ENCODE results near the gene ARHGEF25.
"Not testable (repeated sequence)": the region's sequence is repeated elsewhere in the genome, so short reads cannot be mapped to it uniquely, and the experiment has no call there.

Gene ARHGEF25

DNA sequence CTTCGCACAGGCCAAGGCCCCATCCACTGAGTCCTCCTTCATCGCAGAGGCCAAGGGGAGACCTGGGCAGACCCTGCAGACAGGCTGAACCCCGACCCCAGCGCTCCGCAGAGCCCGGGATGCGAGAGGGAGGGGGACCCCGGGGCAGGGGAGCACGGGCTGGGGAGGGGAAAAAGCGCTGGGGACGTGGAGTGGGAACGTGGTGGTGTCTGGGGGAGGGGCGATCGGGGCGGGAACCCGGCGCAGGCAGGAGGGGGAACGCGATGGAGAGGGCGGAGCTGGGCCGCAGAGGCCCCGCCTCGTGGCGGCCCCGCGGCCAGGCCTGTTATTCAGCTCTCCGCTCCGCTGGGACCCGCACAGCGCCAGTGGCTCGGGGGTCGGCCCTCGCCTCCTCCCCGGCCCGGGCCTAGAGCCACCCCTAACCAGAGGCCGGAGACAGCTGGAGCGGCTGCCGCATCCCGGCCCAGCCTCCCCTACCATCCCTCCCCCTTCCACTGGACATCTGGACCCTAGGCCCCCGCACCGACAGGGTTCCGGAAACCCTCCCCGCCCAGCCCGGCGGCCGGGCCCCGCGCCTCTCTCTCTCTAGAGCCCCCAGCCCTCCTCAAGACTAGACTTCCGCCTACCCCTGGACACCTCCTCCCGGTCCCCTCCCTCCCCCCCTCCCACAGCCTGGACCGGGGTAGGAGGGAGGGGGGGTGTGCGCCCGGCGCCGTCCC lies at the start of gene ARHGEF25:
ARHGEF25 (plus strand) TSS at position 328 of the 719 bp plus-strand sequence. CDS start 460 bp downstream, outside the sequence.
- DNase-seq (ENCODE audit: low spot score), result peak; percentile 97

DNA sequence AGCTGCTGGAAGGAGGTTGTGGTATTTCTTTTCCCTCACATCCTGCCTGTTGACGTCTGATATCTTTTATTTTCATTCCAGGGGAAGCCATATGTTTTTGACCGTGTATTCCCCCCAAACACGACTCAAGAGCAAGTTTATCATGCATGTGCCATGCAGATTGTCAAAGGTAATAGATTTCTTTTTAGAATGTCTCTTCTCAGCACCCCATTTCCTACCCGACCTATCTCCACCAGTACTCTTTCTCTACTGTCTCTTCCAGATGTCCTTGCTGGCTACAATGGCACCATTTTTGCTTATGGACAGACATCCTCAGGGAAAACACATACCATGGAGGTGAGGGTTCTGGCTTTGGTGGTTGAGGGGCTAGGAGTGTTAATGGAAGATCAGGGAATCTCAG lies 47.9 kb upstream of the ARHGEF25 start:
- DNase-seq (ENCODE audit: low spot score), result no peak

DNA sequence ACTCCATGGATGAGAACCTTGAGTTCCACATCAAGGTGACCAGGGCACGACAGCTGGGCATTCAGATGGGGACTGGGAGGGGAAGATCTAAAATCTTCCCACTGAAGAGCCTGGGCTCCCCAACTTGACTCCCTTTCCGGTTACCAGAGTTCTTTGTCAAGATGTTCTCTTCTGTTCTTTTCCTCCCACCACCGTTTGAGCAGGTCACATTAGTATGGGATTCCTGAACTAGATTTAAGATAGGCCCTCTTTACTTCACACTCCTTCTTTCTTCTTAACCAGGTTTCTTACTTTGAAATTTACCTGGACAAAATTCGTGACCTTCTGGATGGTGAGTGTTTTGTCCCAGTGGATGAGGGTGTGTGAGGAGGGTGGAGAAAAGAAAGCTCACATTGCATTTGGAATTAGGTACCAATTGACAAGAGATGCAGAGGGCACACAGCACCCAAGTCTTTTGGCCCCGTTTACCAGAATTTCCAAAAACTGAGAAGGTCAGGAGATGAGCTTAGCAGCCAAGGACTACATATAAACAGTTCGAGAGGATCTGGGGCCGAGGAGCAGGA lies 47.0 kb upstream of the ARHGEF25 start:
- no peak for DNase-seq (ENCODE audit: low spot score)

DNA sequence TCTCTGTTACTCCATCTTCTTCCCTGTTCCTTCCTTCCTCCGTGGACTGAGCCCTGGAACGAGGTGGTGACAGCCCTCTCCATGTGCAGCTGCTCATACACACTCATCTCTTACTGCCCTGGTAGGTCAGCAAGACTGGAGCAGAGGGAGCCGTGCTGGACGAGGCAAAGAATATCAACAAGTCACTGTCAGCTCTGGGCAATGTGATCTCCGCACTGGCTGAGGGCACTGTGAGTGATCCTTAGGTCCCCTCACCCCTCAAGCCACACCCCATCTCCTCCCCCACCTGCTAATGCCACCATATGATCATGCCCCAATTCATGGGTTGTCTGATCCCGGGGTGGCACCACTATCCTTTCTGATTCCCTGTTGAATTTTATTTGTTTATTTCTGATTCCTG lies 42.4 kb upstream of the ARHGEF25 start:
- DNase-seq (ENCODE audit: low spot score), result no peak

DNA sequence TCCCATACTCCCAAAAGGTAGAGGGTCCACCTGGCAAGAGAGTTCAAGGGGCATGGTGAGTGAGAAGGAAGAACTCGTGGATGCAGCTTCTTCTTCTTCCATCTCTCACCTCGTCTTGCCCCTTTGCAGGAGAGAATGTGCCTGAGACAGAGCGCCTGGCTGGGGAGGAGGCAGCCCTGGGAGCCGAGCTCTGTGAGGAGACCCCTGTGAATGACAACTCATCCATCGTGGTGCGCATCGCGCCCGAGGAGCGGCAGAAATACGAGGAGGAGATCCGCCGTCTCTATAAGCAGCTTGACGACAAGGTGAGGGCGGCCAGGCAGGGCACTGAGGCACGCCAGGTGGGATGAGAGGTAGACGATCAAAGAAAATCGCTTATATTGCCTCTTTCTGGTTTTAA lies 41.4 kb upstream of the ARHGEF25 start:
- DNase-seq (ENCODE audit: low spot score), result no peak

DNA sequence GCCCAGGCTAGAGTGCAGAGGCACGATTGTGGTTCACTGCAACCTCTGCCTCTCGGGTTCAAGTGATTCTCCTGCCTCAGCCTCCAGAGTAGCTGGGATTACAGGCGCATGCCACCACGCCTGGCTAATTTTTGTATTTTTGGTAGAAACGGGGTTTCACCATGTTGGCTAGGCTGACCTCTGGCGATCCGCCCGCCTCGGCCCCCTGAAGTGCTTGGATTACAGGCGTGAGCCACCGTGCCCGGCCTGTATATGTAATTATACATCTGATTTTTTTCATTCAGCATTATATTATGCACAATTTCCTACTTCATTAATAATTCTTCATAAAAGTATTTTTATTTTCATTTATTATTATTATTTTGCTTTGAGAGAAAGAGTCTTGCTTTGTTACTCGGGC lies 40.8 kb upstream of the ARHGEF25 start:
- DNase-seq (ENCODE audit: low spot score), result not testable (repeated sequence)

DNA sequence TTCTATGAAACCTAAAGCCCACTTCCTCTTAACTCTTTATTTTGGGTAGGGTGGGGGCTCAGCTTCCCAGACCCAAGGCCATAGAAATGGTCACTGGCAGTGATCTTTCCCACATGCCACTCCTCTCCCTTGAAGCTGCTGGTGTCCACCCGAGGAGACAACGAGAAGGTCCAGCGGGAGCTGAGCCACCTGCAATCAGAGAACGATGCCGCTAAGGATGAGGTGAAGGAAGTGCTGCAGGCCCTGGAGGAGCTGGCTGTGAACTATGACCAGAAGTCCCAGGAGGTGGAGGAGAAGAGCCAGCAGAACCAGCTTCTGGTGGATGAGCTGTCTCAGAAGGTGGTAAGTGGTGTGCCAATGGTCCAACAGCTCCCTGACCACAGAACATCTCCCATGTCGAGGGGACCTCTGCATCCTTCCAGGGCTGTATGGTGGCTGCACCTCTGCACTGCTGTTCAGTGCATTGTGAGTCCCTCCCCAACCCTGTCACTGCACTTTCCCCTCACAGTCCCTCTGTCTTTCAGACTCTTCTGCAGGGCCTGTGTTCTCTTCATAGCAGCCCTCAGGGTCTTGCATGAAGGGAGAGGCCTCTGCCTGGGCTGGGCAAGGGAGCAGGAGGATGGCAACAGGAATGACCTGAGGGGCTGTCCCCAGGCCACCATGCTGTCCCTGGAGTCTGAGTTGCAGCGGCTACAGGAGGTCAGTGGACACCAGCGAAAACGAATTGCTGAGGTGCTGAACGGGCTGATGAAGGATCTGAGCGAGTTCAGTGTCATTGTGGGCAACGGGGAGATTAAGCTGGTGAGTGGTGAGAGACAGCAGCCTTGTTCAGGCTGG lies 39.1 kb upstream of the ARHGEF25 start:
- no peak for DNase-seq (ENCODE audit: low spot score)

DNA sequence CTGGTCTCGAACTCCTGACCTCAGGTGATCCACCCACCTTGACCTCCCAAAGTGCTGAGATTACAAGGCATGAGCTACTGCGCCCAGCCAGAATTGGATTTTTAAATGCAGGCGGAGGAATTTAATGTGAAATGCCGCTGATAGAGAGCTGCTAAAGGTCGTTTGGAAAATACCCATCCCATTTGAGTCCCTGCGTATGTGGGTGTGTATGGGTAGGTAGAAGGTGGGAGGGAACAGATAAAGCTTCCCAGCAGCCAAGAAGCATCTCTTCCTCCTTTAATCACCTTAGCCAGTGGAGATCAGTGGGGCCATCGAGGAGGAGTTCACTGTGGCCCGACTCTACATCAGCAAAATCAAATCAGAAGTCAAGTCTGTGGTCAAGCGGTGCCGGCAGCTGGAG lies 36.4 kb upstream of the ARHGEF25 start:
- no peak for DNase-seq (ENCODE audit: low spot score)

DNA sequence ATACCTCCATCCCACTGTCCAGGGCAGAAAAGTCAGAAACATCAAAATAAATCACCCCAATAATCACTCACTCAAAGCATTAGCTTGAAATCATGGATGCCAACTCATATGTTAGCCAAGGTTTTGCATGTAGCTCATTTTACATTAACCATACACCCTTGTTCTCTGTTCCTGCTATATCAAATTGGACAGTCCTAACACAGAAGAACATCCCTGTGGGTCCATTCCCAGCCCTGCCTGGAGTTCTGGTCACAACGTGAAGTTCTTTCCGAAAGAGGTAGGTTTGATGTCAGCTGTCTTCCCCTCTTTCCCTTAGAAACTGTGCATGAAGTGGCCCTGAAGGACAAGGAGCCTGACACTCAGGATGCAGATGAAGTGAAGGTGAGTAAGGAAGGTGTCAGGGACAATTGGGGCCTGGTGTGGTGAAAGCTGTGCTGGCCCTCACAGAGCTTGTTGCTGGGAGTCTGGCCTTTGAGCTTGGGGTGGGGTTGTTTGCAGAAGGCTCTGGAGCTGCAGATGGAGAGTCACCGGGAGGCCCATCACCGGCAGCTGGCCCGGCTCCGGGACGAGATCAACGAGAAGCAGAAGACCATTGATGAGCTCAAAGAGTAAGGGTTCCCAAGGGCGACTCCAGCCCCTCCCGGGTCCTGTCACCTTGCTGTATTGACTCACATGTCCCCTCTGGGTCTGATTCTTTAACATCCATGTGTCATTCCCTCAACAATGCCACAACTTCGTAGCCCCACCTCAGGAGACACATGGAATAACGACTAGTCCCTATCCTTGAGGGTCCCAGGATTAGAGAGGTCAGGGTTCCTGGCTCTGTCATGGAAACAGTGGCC lies 35.2 kb upstream of the ARHGEF25 start:
- DNase-seq (ENCODE audit: low spot score), result peak; percentile 40

DNA sequence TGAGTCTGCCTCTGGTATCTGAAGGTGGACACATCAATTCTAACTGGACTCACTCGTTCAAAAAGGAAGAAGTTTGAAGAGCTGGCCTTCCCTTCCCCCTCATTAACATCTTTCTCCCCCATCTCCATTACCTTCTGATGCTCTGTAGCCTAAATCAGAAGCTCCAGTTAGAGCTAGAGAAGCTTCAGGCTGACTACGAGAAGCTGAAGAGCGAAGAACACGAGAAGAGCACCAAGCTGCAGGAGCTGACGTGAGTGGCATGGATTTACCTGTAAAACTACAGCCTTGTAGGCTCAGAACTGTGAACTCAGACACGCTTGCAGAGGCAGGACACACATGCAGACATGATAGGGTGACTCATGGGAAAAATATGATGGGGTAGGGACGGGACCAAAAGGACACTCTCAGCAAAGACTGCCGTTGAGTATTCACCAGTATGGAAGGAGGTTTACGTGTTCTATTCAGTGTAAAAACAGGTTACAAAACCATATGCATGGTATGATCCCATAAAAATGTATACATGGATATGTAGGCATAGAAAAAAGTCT lies 34.5 kb upstream of the ARHGEF25 start:
- DNase-seq (ENCODE audit: low spot score), result no peak

DNA sequence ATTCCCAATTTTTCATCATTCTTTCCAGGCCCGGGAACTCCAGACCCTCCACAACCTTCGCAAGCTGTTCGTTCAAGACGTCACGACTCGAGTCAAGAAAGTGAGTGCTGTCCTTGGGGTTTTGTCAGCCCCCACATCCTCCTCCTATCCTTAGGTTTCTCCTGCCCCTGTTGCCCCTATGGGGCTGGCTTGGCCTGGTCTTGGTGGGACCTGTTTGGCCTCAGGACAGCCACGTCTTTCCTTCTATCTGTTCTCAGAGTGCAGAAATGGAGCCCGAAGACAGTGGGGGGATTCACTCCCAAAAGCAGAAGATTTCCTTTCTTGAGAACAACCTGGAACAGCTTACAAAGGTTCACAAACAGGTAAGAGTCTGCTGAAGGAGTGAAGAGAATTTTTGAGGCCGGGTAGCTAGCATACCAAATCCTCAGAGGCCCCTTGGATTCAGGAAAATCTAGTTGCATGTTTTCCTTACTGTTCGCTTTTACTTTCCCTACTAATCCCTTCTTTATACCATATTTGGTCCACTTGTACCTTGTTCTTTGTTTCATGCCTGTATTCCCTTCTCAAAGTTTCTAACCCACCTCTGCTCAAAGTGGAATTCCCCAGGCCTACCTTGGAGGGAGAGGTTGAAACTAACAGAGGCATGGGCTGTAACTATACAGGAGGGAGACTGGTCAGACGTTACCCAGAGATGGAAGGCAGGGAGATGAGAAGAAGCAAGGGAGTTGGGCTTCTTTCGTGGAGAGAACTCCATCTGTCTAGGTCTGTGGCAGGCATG lies 33.1 kb upstream of the ARHGEF25 start:
- DNase-seq (ENCODE audit: low spot score), result no peak

DNA sequence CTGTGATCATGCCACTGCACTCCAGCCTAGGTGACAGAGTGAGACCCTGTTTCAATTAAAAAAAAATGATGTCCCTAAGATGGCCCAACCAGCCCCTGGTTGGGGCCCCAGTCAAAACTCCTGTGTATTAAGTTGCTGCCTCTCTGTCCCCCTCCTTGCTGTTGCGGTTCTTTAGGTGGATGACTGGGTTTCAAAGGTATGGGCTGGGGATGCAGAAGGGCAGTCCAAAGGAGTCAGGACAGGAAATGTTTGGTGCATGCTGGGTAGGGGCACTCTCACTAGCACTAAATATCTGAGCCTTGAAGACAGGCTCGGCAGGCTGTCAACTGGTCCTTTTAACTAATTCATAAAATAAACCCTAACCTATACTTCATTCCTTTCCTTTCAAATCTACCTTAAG lies 32.2 kb upstream of the ARHGEF25 start:
- no peak for DNase-seq (ENCODE audit: low spot score)

DNA sequence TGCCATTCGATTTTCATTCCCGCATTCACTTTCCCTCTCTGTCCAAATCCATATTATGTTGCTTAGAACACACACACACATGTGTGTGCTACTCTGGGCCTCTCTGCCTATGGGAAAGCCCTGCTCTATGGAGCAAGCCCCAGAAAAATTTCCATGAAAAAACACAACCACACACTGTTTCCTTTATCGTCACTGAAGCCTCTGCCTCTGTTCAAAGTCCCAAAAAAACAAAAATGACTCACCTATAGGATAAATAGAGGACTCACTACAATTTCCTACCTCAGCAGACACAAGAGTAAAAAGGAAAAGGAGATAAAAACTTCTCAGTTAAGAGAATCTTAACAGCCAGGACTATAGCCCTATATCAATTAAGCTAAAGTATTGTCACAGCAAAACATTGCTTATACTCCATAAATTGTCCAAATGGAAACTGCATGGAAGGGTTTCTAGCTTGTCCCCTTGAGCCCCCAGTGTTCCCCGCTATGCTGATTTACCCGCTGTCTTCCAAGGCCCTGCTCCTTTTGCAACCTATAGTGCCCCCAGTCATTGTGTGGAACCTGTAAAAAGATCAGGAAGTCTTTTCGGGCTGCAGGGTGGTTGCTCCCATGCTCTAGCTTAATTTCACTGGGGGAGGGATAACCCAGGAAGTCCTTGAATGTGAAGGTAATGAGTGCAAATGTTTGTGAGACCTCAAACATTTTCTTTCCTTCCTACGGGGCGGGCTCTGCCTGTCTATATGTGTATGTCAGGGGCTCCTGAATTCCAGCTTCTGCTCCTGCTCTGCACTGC lies 31.4 kb upstream of the ARHGEF25 start:
- peak; percentile 30 for DNase-seq (ENCODE audit: low spot score)

DNA sequence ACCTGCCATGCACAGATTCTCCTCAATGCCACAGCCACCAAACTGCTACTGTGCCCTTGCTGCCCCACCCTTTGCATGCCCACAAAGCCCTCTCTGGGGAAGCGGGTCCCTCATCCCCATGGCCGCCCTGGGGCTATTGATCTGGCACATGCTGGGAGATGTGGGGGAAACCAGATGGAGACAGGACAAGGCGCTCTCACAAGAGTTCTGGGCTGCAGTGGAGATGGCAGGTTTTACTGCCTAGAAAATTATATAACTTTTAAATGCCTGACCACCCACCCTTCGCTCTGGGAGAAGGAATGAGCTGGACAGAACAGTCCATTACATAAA lies 30.8 kb upstream of the ARHGEF25 start:
- DNase-seq (ENCODE audit: low spot score), result no peak

DNA sequence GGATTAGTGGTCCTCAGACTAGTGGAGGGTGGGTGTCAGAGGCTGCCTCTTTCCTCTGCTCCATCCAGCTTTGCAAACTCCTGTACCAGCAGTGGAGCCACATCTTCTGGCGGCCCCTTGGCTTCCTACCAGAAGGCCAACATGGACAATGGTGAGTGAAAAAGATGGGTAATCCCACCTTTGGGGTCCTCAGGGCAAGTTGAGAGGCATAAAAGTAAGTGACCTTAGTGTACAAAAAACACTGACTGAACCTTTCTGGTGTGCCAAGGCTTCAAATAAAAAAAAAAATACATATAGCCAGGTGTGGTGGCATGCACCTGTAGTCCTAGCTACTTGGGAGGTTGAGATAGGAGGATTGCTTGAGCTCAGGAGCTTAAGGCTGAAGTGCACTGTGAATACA lies 29.4 kb upstream of the ARHGEF25 start:
- DNase-seq (ENCODE audit: low spot score), result no peak

DNA sequence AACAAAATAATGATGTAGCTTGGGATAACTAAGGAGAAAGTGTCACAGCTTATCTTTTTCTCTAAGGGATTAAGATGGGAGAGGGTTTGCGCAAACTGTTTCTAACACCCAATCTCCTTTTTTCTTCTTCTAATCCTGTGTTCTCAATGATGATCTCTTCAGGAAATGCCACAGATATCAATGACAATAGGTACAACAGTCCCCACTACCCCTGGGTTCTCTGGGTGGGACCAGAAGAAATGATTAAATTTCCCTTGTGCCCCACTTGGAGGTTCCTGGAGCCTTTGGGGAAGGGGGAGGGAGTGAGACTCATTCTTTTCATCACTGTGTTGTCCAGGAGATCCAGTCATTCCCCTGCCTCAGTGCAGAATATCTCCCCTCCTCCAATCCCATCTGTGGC lies 28.8 kb upstream of the ARHGEF25 start:
- no peak for DNase-seq (ENCODE audit: low spot score)

DNA sequence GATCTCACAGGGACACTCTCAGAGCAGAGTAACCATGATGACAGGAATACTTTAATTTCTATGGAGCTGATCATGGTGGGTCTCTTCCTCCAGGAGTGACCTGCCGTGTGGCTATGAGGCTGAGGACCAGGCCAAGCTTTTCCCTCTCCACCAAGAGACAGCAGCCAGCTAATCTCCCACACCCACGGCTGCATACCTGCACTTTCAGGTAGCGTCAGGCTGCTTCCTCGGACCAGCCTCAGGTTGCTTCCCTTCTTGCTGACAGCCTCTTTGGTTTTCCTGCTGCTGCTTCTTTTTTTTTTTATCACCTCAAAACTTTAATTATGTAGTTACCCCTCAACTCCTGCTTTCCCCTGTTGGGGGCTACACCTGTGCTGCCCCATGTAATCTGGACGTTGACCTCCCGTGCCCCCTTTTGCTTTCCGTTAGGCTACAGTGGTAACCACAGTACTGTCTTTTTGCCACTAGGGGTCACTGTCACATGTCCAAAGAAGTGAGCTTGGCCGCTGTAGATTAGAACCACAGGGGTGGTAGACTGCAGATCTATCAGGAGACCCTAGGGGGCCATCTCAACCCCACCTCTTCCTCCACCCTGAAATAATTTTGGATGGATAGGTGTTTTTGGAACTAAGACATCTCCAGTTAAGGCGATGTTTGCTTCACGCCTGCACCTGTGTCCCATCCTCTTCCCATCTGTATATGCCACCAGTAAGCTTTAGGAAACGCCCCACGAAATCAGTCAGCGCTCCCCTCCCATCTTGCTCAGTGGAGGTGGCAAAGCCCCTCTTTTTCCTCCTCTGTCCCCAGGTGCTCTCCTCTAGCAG lies 28.0 kb upstream of the ARHGEF25 start:
- DNase-seq (ENCODE audit: low spot score), result peak; percentile 90

DNA sequence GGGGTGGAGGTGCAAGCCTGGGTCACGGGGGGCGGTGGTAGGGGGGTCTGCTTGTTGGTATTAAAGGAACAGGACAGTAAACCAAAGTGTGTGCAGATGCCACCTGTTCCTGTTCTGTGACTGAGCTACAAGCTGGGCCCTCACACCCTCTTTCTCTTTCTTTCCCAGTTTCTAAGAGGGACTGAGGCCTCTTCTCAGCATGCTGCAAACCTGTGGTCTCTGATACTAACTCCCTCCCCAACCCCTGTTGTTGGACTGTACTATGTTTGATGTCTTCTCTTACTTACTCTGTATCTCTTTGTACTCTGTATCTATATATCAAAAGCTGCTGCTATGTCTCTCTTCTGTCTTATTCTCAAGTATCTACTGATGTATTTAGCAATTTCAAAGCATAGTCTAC lies 27.2 kb upstream of the ARHGEF25 start:
- no peak for DNase-seq (ENCODE audit: low spot score)

DNA sequence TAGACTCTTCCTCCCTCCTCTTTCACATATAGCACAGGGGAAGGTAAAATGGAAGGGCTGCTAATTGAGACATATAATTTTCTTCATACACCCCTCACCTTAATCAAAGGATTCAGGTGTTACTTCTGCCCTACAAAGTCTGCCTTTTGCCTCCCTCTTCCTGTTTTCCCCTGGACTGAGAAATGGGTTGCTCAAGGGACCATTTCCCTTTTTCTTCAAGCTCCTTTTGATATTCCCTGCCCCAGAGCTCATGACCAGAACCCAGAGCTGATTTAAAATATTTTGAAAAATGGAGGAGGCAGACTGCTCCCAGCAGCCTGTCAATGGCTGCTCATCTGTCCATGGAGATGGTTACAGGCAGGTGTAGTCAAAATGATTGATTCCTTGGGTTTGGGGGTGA lies 26.5 kb upstream of the ARHGEF25 start:
- no peak for DNase-seq (ENCODE audit: low spot score)

DNA sequence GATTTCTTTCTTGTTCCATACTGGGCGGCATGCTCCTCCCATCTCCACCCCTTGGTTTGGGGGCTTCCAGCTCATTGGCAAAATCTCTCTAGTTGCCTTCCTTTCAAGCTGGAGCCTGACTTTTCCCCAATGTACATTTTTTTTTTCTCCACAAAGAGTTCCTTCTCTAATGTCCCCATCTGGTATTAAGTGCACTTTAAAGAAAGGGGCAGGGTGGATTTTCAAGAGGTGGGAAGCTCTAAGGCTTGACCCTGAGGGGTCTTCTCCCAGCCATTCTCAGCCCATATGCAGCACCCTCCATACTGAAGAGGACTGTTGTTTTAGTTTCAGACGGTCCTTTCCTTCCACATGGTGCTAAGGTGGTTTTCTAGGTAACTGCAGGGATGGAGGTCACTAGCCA lies 26.1 kb upstream of the ARHGEF25 start:
- no peak for DNase-seq (ENCODE audit: low spot score)
